ENCODE measurements around the gene PHACTR1.

- no peak for TF ChIP-seq HDAC2 (IDR thresholded peaks at IDR 0.05)
- no peak for TF ChIP-seq SMC3 (IDR thresholded peaks at IDR 0.05)
- no peak for TF ChIP-seq RNF2 (IDR thresholded peaks at IDR 0.05; ENCODE audit: borderline replicate concordance, low read depth)
- TF ChIP-seq HOXB13 (CRISPR knock-in tag; IDR thresholded peaks at IDR 0.05; ENCODE audit: low read depth) = no peak
- no peak for TF ChIP-seq USF2 (IDR thresholded peaks at IDR 0.05)
- TF ChIP-seq CHD2 (IDR thresholded peaks at IDR 0.05; ENCODE audit: low read length, partially characterized antibody) = no peak
- TF ChIP-seq HEYL (CRISPR knock-in tag; IDR thresholded peaks at IDR 0.05) = no peak
- no peak for TF ChIP-seq PBX3 (IDR thresholded peaks at IDR 0.05)
- TF ChIP-seq CTCF (IDR thresholded peaks at IDR 0.05) = no peak
- TF ChIP-seq POLR2A (IDR thresholded peaks at IDR 0.05; ENCODE audit: low read length) = no peak
- TF ChIP-seq MYC (IDR thresholded peaks at IDR 0.05; ENCODE audit: borderline replicate concordance, low read length) = no peak
- TF ChIP-seq ZSCAN20 (CRISPR knock-in tag; IDR thresholded peaks at IDR 0.05) = no peak
These were observed 350.3 kb downstream of the PHACTR1 start for GRCh38 chr6:13066820-13067219.

Measured in A549 (cell line).